Trophoblast cell (in vitro differentiated cells and primary cell): ENCODE data around the gene CCIN.

Experiments used
- DNase-seq, 2 donors: peaks; one replicate each; pipeline ENCODE4 v3.0.0-alpha.2; 2016
- H2AFZ ChIP-seq: 2 replicates; pipeline ENCODE4 v1.6.1; 2013; ENCODE audit warnings: low read length, moderate library complexity, mild to moderate bottlenecking; ENCODE audit not compliant: insufficient read depth, poor library complexity
- H2AK5ac ChIP-seq: 2 replicates; pipeline ENCODE4 v1.6.1; 2013; ENCODE audit warnings: mild to moderate bottlenecking, low read length
- H2BK120ac ChIP-seq: 2 replicates; pipeline ENCODE4 v1.6.1; 2013; ENCODE audit warnings: low read length, mild to moderate bottlenecking, moderate library complexity; ENCODE audit not compliant: insufficient read depth, poor library complexity
- H2BK12ac ChIP-seq: 2 replicates; pipeline ENCODE4 v1.6.1; 2013; ENCODE audit warnings: mild to moderate bottlenecking, low read length, moderate library complexity
- H2BK5ac ChIP-seq: 2 replicates; pipeline ENCODE4 v1.6.1; 2013; ENCODE audit warnings: low read length, low read depth, moderate library complexity, mild to moderate bottlenecking; ENCODE audit not compliant: poor library complexity
- H3K14ac ChIP-seq: 2 replicates; pipeline ENCODE4 v1.6.1; 2013; ENCODE audit warnings: mild to moderate bottlenecking, low read length
- H3K18ac ChIP-seq: 2 replicates; pipeline ENCODE4 v1.6.1; 2013; ENCODE audit warnings: mild to moderate bottlenecking, low read length
- H3K23ac ChIP-seq: 2 replicates; pipeline ENCODE4 v1.6.1; 2013; ENCODE audit warnings: low read length
- H3K27ac ChIP-seq: 2 replicates; pipeline ENCODE4 v1.5.1; 2013; ENCODE audit warnings: low read depth, mild to moderate bottlenecking, inconsistent platforms, low read length, moderate library complexity
- H3K27me3 ChIP-seq: 2 replicates; pipeline ENCODE4 v1.6.1; 2013; ENCODE audit warnings: inconsistent platforms, mild to moderate bottlenecking, low read length, moderate library complexity; ENCODE audit not compliant: insufficient read depth
- H3K36me3 ChIP-seq, 2 experiments: 1 replicate in 1 of 2; 2 replicates in 1 of 2; pipeline ENCODE4 v1.6.1; 2013; ENCODE audit warnings: low read length in 2 of 2, mild to moderate bottlenecking in 2 of 2, moderate library complexity in 1 of 2; ENCODE audit not compliant: insufficient read depth in 2 of 2, control insufficient read depth in 1 of 2
- H3K4ac ChIP-seq: 2 replicates; pipeline ENCODE4 v1.6.1; 2013; ENCODE audit warnings: low read depth, mild to moderate bottlenecking, low read length, moderate library complexity
- H3K4me1 ChIP-seq, 2 experiments: 1 replicate in 1 of 2; 2 replicates in 1 of 2; pipeline ENCODE4 v1.6.1; 2013; ENCODE audit warnings: low read length in 2 of 2, mild to moderate bottlenecking in 2 of 2, moderate library complexity in 1 of 2; ENCODE audit not compliant: insufficient read depth in 2 of 2, control insufficient read depth in 1 of 2
- H3K4me2 ChIP-seq: 2 replicates; pipeline ENCODE4 v1.6.1; 2013; ENCODE audit warnings: inconsistent platforms, mild to moderate bottlenecking, low read length, moderate library complexity
- H3K4me3 ChIP-seq: 2 replicates; pipeline ENCODE4 v1.5.1; 2013; ENCODE audit warnings: mild to moderate bottlenecking, low read depth, low read length, inconsistent platforms
- H3K79me1 ChIP-seq: one replicate; pipeline ENCODE4 v1.6.1; 2013; ENCODE audit warnings: low read length
- H3K79me2 ChIP-seq: 2 replicates; pipeline ENCODE4 v1.6.1; 2013; ENCODE audit warnings: low read length, mild to moderate bottlenecking; ENCODE audit not compliant: control insufficient read depth, insufficient read depth, poor library complexity
- H3K9ac ChIP-seq: 2 replicates; pipeline ENCODE4 v1.6.1; 2013; ENCODE audit warnings: mild to moderate bottlenecking, low read length
- H3K9me3 ChIP-seq: 2 replicates; pipeline ENCODE4 v1.6.1; 2013; ENCODE audit warnings: low read depth, mild to moderate bottlenecking, control low read depth, inconsistent platforms, low read length; ENCODE audit not compliant: insufficient read depth
- H4K12ac ChIP-seq: 2 replicates; pipeline ENCODE4 v1.6.1; 2013; ENCODE audit warnings: low read depth, mild to moderate bottlenecking, low read length, moderate library complexity
- H4K8ac ChIP-seq: 2 replicates; pipeline ENCODE4 v1.6.1; 2013; ENCODE audit warnings: low read depth, mild to moderate bottlenecking, low read length, moderate library complexity
- H4K91ac ChIP-seq: one replicate; pipeline ENCODE4 v1.6.1; 2013; ENCODE audit warnings: low read depth, mild to moderate bottlenecking, low read length, moderate library complexity
- WGBS: extraction: QIAGEN DNeasy Blood & Tissue Kit; methylation state at CpG from one replicate; pipeline ENCODE4 v1.1.7; 2013; ENCODE audit warnings: missing lambda C conversion rate; ENCODE audit not compliant: insufficient read length, insufficient coverage; ENCODE audit errors: extremely low coverage; 5-methylcytosine and 5-hydroxymethylcytosine counted together

CCIN gene

GRCh38 chr9:36207546-36208012 is 38.4 kb downstream of the CCIN start:
- H3K18ac ChIP-seq = no peak overlapping the region
- no CpG with 5 or more reads among the region's 1 CpG for WGBS
- H2BK120ac ChIP-seq = no peak overlapping the region
- H2AFZ ChIP-seq = no peak overlapping the region
- no peak overlapping the region for H2AK5ac ChIP-seq
- H3K36me3 ChIP-seq = peaks cover 59 to 85% of the 10 kb centered on the region in 2 experiments
- no peak overlapping the region for H4K91ac ChIP-seq
- no peaks in the 10 kb centered on the region for H3K9me3 ChIP-seq
- DNase-seq = no peak
- H2BK5ac ChIP-seq = no peak overlapping the region
- H3K4me1 ChIP-seq = no peaks in the 10 kb centered on the region
- H3K9ac ChIP-seq = no peak overlapping the region
- H3K14ac ChIP-seq = no peak overlapping the region
- peak overlapping the region; percentile 40 for H3K23ac ChIP-seq
- no peak overlapping the region for H4K8ac ChIP-seq
- no peak overlapping the region for H4K12ac ChIP-seq
- H2BK12ac ChIP-seq = no peak overlapping the region
- no peak overlapping the region for H3K27ac ChIP-seq
- no peaks in the 10 kb centered on the region for H3K27me3 ChIP-seq
- peak overlapping the region; percentile 12 for H3K4ac ChIP-seq
- H3K79me2 ChIP-seq = peaks cover 3% of the 10 kb centered on the region
- no peak overlapping the region for H3K4me2 ChIP-seq
- H3K4me3 ChIP-seq = no peak overlapping the region
- H3K79me1 ChIP-seq = no peaks in the 10 kb centered on the region

DNA sequence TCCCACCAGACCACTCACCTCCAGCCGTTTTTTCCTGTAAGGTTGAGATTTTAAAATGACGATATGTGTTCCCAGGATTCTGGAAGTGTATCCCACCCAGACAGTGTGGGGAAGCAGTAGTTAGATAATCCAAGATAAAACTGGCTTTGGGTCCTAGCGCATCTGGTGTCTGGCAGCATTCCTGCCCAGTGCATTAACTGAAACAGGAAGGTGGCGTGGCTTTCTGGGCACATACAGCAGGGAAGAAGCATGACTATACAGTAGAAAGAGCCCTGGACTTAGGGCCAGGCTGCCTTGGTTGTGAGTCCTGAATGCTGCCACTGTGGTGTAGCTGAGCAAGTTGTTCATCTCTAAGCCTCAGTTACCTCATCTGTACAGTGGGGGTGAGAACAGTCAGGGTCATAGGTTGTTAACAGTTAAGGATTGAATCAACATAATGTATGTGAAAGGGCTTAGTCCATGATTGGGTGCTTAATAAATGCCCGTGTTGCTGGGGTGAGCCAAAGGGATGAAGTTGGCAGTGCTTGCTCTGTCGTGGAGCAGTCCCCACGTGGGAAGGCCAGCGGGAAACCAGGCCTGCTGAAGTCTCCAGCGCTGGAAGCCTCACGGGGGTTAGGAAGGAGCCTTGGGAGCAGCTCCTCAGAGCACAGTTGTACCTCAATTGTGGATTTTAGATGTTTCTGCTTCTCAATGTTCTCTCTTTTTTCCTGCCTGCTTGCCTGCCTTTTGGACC is 39.5 kb downstream of the CCIN start:
- no CpG with 5 or more reads among the region's 10 CpGs for WGBS
- DNase-seq = no peak
- H2AK5ac ChIP-seq = no peak overlapping the region
- no peak overlapping the region for H2AFZ ChIP-seq
- no peaks in the 10 kb centered on the region for H3K4me1 ChIP-seq
- H2BK120ac ChIP-seq = no peak overlapping the region
- H2BK12ac ChIP-seq = no peak overlapping the region
- H3K4me3 ChIP-seq = no peak overlapping the region
- no peak overlapping the region for H3K18ac ChIP-seq
- H3K27ac ChIP-seq = no peak overlapping the region
- H3K9ac ChIP-seq = no peak overlapping the region
- peaks cover 62 to 85% of the 10 kb centered on the region in 2 experiments for H3K36me3 ChIP-seq
- H3K4me2 ChIP-seq = no peak overlapping the region
- H2BK5ac ChIP-seq = no peak overlapping the region
- no peaks in the 10 kb centered on the region for H3K27me3 ChIP-seq
- H4K12ac ChIP-seq = no peak overlapping the region
- no peak overlapping the region for H3K14ac ChIP-seq
- H3K9me3 ChIP-seq = no peaks in the 10 kb centered on the region
- peak overlapping the region; percentile 22 for H3K4ac ChIP-seq
- H3K79me1 ChIP-seq = no peaks in the 10 kb centered on the region
- H4K8ac ChIP-seq = no peak overlapping the region
- no peak overlapping the region for H4K91ac ChIP-seq
- no peak overlapping the region for H3K23ac ChIP-seq
- peaks cover 3% of the 10 kb centered on the region for H3K79me2 ChIP-seq

DNA sequence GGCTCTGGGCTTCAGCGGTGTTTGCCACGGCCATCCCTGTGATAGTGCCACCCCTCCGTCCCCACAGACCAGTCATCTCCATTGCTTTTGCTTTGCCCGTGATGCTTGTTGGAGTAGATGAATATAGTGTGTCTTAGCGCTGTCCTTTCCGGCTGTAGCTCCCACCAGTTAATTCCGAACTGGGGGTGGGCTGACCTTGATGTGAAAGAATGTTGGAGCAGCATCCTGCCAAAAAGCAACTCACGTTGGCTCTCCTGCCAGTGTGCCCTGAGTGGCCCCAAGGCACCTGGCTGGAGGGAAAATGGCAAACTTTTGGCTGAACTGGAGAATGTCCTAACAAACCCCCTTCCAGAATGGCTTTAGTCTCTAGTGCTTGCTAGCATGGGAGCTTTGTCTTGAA is 41.5 kb downstream of the CCIN start:
- Histone ChIP-seq H3K23ac (no peak overlapping the region), H3K9me3 (no peaks in the 10 kb centered on the region), H3K14ac (no peak overlapping the region), H3K79me1 (no peaks in the 10 kb centered on the region), H2BK120ac (no peak overlapping the region), H3K9ac (no peak overlapping the region), H3K4me1 (no peaks in the 10 kb centered on the region), H4K91ac (no peak overlapping the region), H2BK12ac (no peak overlapping the region), H2AK5ac (no peak overlapping the region), H3K4me2 (no peak overlapping the region), H3K36me3 (peaks cover 58 to 72% of the 10 kb centered on the region in 2 experiments), H2AFZ (no peak overlapping the region), H2BK5ac (no peak overlapping the region), H3K27me3 (no peaks in the 10 kb centered on the region), H3K79me2 (peaks cover 3% of the 10 kb centered on the region), H3K27ac (no peak overlapping the region), H4K12ac (no peak overlapping the region), H3K4me3 (no peak overlapping the region), H4K8ac (no peak overlapping the region), H3K4ac (peak overlapping the region; percentile 69), H3K18ac (peak overlapping the region; percentile 54)
- no peak for DNase-seq
- WGBS = no CpG with 5 or more reads among the region's 8 CpGs

DNA sequence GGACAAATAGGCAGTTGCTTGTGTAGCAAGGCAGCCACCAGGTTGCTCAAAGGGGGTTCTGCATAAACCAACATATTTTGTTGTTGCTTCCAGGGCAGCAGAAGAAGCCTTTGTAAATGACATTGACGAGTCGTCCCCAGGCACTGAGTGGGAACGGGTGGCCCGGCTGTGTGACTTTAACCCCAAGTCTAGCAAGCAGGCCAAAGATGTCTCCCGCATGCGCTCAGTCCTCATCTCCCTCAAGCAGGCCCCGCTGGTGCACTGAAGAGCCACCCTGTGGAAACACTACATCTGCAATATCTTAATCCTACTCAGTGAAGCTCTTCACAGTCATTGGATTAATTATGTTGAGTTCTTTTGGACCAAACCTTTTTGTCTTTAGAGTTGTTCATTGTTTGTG is 42.3 kb downstream of the CCIN start:
- H3K27ac ChIP-seq = no peak overlapping the region
- no peak overlapping the region for H3K4me2 ChIP-seq
- no peaks in the 10 kb centered on the region for H3K4me1 ChIP-seq
- no peak overlapping the region for H3K14ac ChIP-seq
- no peak overlapping the region for H4K8ac ChIP-seq
- no peak overlapping the region for H2BK5ac ChIP-seq
- no peak overlapping the region for H4K91ac ChIP-seq
- H3K4ac ChIP-seq = no peak overlapping the region
- H3K23ac ChIP-seq = no peak overlapping the region
- no CpG with 5 or more reads among the region's 7 CpGs for WGBS
- DNase-seq = no peak
- H3K4me3 ChIP-seq = no peak overlapping the region
- H3K9me3 ChIP-seq = no peaks in the 10 kb centered on the region
- no peak overlapping the region for H2BK120ac ChIP-seq
- peaks cover 3% of the 10 kb centered on the region for H3K79me2 ChIP-seq
- H3K9ac ChIP-seq = no peak overlapping the region
- H3K18ac ChIP-seq = no peak overlapping the region
- no peak overlapping the region for H4K12ac ChIP-seq
- H3K27me3 ChIP-seq = no peaks in the 10 kb centered on the region
- no peak overlapping the region for H2AFZ ChIP-seq
- no peaks in the 10 kb centered on the region for H3K79me1 ChIP-seq
- no peak overlapping the region for H2BK12ac ChIP-seq
- peaks cover 52 to 68% of the 10 kb centered on the region in 2 experiments for H3K36me3 ChIP-seq
- no peak overlapping the region for H2AK5ac ChIP-seq
